CD4-positive, alpha-beta T cell treated with Interleukin-6 for 4 hours (primary cell): Measurements from ENCODE around the gene SORCS2.

Source experiments
- DNase-seq: peaks from one replicate; pipeline ENCODE4 v3.0.0-alpha.2; 2020; ENCODE audit warnings: mixed read lengths

The SORCS2 gene

DNA sequence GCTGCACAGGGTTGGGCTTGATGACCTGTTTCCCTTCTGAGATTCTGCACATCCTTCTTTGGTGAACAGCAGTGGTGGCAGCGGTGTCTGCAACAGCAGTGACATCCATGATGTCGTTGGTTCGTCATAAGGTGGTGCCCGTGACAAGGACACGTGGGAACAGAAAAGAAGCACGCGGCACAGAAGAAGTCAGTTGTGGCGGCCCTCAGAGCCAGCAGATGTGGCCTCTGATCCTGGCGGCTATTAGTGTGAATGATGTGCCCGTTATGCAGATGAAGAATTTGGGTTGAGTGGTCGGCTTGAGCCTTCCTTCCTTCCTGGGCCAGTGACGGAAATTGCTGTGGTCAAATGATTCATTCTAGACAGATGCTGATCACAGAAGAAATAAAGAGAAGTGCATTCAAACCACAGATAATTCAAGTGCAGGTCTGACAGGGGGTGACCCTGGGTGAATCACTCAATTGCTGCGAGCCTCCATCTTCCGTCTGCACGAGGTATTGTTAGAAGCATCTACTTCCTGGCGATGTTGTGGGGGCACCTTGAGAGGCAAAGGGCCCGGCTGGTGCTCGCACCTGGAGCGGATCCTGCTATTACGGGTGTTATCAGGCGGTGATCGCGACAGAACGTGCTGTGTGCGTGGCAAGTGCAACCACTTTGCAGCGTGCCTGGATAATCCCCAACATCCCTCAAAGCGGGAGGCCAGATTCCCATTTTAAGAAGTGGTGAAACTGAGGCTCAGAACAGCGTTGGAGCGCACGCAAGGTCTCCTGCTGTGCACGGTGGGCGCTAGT lies 457.6 kb downstream of the SORCS2 start:
- DNase-seq, result peak; percentile 44

DNA sequence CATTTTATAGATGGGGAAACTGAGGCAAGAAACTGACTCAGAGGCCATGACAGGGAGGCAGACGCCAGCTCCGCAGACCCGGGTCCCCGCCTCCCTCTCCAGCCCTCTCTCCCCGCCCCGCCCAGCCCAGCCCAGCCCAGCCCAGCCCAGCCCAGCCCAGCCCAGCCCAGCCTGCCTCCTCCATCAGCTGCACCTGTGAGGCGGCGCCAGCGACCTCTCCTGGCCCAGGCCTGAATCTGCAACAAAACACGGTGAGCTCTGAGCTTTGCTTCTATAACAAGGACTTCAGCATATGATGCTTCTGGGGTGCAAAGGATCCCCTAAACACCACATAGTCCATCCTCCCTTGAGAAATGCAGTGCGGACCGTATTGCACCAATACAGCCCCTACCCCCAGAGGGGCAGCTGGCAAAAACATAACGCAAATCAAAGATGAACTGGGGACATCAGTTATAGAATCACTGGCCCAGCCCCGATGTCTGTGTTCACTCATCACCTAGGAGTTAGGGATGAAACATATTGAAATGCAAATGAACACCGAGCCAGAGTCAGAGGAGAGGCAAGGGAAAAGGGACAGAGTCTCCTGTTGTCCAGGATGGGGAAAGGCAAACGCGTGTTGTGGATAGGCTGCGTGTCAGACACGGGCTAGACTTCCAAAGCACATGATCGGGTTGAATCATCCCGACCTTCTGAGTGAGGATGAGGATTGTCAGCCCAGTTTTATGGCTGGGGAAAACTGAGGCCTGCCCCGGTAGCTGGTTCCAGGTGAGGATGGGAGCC lies 458.5 kb downstream of the SORCS2 start:
- DNase-seq, result no peak

DNA sequence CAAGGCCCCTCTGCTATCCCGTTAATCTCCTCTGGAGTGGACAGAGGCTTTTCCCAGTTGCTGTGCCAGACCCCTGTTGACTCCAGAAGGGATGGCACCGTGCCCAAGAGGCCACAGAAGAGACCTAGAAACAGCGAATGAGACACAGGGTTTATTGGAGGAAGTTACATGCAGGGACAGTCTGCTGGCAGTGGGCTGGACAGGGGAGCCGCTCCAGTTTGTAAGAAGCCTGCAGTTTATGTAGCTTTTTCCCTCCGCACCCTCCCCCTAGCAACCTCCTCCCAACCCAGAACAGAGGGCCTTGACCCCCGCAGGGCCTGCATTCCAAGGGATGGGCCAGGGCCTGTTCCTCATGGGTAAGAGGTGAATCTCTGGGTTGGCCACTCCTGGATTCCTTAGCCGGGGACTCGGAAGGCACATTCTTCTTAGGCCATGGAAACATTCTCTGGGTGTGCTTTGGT lies 459.2 kb downstream of the SORCS2 start:
- no peak for DNase-seq

- DNase-seq, result no peak
These were observed 459.7 kb downstream of the SORCS2 start for GRCh38 chr4:7652006-7652405.

- no peak for DNase-seq
These were observed 460.1 kb downstream of the SORCS2 start for GRCh38 chr4:7652451-7652881.

DNA sequence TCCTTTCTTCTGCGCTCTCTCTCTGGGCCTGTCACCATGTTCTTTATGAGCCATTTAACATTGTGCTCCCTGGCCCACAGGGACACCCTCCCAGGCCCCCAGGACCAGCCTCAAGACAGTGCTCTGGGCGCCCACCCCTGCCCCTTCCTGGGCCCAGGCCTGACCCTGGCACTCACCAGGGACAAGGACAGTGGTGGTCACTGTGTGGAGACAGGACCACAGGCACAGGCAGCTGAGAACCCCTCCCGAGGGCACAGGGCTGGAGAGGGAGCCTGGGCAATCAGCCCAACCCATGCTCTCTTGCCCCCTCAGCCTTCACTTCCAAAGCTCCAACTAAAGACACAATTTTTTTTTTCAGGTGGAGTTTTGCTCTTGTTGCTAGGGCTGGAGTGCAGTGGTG lies 460.6 kb downstream of the SORCS2 start:
- no peak for DNase-seq

GRCh38 chr4:7653510-7654369 lies 461.4 kb downstream of the SORCS2 start:
- DNase-seq, result no peak

- DNase-seq, result no peak
These were observed 462.5 kb downstream of the SORCS2 start for GRCh38 chr4:7654550-7655445.

DNA sequence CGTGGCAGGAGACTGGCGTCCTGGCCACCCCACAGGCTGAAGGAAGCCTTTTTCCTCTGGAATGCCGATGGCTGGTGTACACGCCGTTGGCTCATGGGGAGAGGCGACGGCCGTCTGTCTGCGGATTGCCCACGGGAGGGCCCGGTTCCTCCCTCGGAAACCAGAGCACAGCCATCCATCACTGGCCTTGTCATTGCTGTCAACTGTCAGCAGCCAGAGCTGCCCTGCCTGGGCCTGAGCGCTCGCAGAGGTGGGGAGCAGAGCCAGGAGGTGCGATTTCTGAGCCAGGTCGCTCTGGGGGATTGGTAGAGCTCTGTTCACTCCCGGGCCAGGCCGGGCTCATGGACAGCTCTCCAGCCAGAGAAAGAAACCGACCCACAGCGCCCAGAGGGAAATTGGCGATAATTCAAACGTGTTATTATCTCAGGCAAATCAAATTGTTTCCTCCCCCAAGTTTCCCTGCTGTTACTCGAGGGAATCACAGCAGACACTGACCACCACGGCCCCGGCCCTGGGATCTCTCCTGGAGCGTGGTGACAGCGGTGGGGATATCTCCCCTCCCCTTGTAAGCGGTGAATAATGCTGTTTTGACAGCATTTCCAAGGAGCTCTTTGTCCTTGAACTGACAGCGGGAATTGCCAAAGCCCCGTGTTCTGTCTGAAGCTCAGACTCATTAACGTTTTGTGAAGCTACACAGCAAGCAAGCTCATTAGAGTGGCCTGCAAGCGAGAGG lies 463.3 kb downstream of the SORCS2 start:
- no peak for DNase-seq

GRCh38 chr4:7656244-7656800 lies 464.0 kb downstream of the SORCS2 start:
- no peak for DNase-seq

DNA sequence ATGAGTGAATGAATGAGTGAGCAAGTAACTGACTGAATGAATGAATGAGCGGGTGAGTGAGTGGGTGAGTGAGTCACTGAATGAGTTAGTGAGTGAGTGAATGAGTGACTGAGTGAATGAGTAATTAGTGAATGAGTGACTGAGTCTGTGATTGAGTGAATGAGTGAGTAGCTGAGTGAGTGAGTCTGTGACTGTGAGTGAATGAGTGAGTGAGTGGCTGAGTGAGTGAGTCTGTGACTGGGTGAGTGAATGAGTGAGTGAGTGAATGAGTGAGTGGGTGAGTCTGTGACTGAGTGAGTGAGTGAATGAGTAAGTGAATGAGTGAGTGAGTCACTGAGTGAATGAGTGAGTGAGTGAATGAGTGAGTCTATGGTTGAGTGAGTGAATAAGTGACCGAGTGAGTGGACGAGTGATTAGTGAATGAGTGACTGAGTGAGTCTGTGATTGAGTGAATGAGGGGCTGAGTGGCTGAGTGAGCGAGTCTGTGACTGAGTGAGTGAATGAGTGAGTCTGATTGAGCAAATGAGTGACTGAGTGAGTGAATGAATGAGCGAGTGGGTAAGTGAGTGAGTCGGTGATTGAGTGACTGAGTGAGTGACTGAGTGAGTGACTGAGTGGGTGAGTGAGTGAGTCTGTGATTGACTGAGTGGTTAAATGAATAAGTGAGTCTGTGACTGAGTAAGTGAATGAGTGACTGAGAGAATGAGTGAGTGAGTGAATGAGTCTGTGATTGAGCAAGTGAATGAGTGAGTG lies 465.4 kb downstream of the SORCS2 start:
- no peak for DNase-seq

GRCh38 chr4:7658341-7659204 lies 466.2 kb downstream of the SORCS2 start:
- no peak for DNase-seq

GRCh38 chr4:7659429-7660175 lies 467.3 kb downstream of the SORCS2 start:
- no peak for DNase-seq

DNA sequence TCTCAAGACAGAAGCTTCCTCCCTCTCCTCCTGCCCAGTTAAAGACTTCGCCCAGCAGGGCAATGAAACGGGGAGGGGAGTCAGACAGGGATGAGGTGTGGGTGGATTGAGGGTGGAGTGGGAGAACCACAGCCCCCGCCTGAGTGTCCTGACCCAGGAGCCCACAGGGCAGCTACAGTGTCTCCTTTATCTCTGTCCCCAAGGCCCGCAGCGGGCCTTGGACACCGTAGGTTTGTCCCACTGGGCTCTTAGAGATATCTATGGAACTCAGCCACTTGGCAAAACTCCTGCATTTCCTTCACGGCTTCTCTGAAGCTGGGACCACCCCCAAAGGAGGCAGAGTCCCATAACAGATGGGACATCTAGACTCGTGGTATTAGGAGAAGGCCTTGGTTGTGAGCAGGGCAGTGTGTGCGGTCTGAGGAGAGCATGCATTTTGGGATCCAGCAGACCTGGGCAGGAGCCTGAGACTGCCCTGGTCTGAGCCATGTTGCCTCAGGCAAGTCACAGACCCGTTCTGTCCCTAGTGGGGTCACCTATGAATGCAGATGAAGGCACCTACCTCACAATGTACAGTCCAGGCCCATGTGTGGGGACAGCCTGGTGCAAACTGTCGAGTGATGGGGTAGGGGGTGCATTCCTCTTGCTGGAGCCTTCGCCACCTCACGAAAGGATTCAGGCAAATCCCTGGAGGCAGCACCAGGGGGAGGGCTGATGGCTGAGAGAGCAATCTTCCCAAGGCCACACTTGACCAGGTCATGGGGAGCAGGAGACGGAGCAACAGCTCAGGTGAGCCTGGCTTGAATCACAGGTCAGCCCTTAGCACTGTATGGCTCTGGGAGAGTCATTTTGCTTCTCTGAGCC lies 468.1 kb downstream of the SORCS2 start:
- no peak for DNase-seq

DNA sequence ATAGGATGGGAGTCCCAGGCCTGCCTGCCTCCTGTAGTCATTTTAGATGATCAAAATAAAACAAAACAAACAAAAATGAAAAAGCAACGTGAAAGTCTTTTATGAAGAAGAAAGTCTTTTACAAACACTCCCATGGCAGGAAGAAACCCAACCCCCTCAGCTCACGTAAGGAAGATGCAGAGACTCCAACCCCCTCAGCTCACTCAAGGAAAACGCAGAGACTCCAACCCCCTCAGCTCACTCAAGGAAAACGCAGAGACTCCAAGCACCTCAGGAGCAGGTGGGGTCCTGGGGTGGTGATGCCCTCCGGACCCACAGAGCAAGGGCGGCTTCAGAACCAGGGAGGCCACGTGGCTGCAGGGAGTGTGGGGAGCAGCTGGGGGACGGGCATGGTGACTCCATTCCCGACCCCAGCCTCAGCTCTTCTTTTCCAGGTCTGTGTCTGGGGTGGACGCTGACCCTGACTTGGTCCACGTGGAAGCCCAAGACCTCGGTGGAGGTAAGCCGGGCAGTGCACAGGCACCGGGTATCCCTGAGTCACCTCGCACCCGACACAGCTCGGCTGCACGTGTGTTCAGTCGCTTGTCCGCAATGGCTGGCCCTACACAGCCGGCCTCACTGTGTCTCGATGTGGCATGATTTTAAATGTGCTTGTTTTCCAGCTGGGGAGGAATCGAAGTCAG lies 468.9 kb downstream of the SORCS2 start:
- no peak for DNase-seq

GRCh38 chr4:7661846-7662506 lies 469.6 kb downstream of the SORCS2 start:
- DNase-seq, result no peak
